A549 (cell line): ENCODE results near the gene ZNF90. TPM values are rescaled to one million over a fixed set of nuclear protein-coding genes. Genes with fewer than 3 reads are reported as not detected.

ENCODE experiments used
- ATAC-seq, 2 experiments: fragments of 200-7000 bp in 1 of 2; fragments of >200 bp in 1 of 2; cut with Nextera tagmentation in 1 of 2; cut with Tn5 transposase in 1 of 2; 3 replicates each; pipeline versions ENCODE4 v1.8.0 to v1.9.1; 2018 to 2020; ENCODE audit warnings: mild to moderate bottlenecking in 1 of 2, moderate library complexity in 1 of 2
- CTCF ChIA-PET: fragments of 300-600 bp; sonication (Branson Sonifier 250); formaldehyde crosslinking; extraction: SDS; loops from one replicate; lab custom pipeline; 2021; ENCODE audit warnings: antibody characterized with exemption, inconsistent platforms; lab: Yijun Ruan, JAX
- POLR2A ChIA-PET: fragments of 350-600 bp; formaldehyde crosslinking; extraction: SDS; loops from one replicate; lab custom pipeline; 2021; ENCODE audit warnings: antibody characterized with exemption, inconsistent platforms; lab: Yijun Ruan, JAX
- DNase-seq, 2 experiments: peaks; one replicate each; pipeline versions ENCODE4 v3.0.0 to v3.0.0-alpha.2; 2011 to 2016; ENCODE audit warnings: low read depth in 1 of 2, low spot score in 1 of 2
- FAIRE-seq: peaks from 2 replicates; lab custom pipeline; 2011; peaks lifted over from hg19 to GRCh38; lab: Jason Lieb, UNC
- H3K27ac ChIP-seq, 2 experiments: fragments of >200 bp; sonication (Bioruptor Twin); formaldehyde crosslinking; 3 replicates each; pipeline ENCODE4 v1.5.1; 2016 to 2017
- H3K4me1 ChIP-seq: fragments of >200 bp; sonication (Bioruptor Twin); formaldehyde crosslinking; 3 replicates; pipeline ENCODE4 v1.6.1; 2016
- H3K4me2 ChIP-seq: fragments of >200 bp; sonication (Bioruptor Twin); formaldehyde crosslinking; 3 replicates; pipeline ENCODE4 v1.6.1; 2016
- H3K4me3 ChIP-seq: fragments of >200 bp; sonication (Bioruptor Twin); formaldehyde crosslinking; 3 replicates; pipeline ENCODE4 v1.5.1; 2016
- H3K9me3 ChIP-seq: fragments of >200 bp; sonication (Bioruptor Twin); formaldehyde crosslinking; 3 replicates; pipeline ENCODE4 v1.6.1; 2016
- CBX8 ChIP-seq: fragments of 200-600 bp; sonication (generic); IDR thresholded peaks from 2 replicates; pipeline ENCODE4 v1.6.1; 2016
- CHD2 ChIP-seq: fragments of 150-350 bp; IDR thresholded peaks from 2 replicates; pipeline ENCODE4 v1.6.1; 2014; ENCODE audit warnings: low read length; ENCODE audit not compliant: partially characterized antibody
- CHD4 ChIP-seq: fragments of 200-600 bp; sonication (generic); IDR thresholded peaks from 2 replicates; pipeline ENCODE4 v1.6.1; 2016; ENCODE audit warnings: antibody characterized with exemption, mild to moderate bottlenecking, borderline replicate concordance
- FOSB ChIP-seq: fragments of 250-450 bp; sonication (Bioruptor Pico); IDR thresholded peaks from 2 replicates; pipeline ENCODE4 v1.5.0; 2020; ENCODE audit warnings: mild to moderate bottlenecking, moderate library complexity
- FOSL2 ChIP-seq, 2 experiments: fragments of 450-650 bp in 1 of 2; fragments of >200 bp in 1 of 2; sonication (Bioruptor Twin) in 1 of 2; formaldehyde crosslinking; IDR thresholded peaks; 2 replicates each; pipeline versions ENCODE4 v1.5.0 to v1.6.1; 2016 to 2020; ENCODE audit warnings: mild to moderate bottlenecking in 1 of 2, moderate library complexity in 1 of 2
- FOXS1 ChIP-seq: fragments of 250-450 bp; sonication (Bioruptor Pico); IDR thresholded peaks from 2 replicates; pipeline ENCODE4 v1.5.0; 2020; ENCODE audit warnings: mild to moderate bottlenecking, moderate library complexity
- HEYL ChIP-seq: fragments of 250-450 bp; sonication (Bioruptor Pico); IDR thresholded peaks from 2 replicates; pipeline ENCODE4 v1.8.0; 2021; ENCODE audit warnings: mild to moderate bottlenecking, moderate library complexity
- HOXB5 ChIP-seq: fragments of 250-450 bp; sonication (Bioruptor Pico); IDR thresholded peaks from 2 replicates; pipeline ENCODE4 v1.5.0; 2020; ENCODE audit warnings: mild to moderate bottlenecking, moderate library complexity
- JUNB ChIP-seq: fragments of >200 bp; sonication (Bioruptor Twin); formaldehyde crosslinking; IDR thresholded peaks from 2 replicates; pipeline ENCODE4 v1.6.1; 2016
- MAFK ChIP-seq: fragments of 450-650 bp; IDR thresholded peaks from 2 replicates; pipeline ENCODE4 v1.6.1; 2014; ENCODE audit not compliant: partially characterized antibody
- MAZ ChIP-seq: fragments of 150-350 bp; IDR thresholded peaks from 2 replicates; pipeline ENCODE4 v1.6.1; 2014; ENCODE audit warnings: antibody characterized with exemption, low read depth, low read length, borderline replicate concordance
- NFE2L2 ChIP-seq: fragments of 150-350 bp; conservative IDR thresholded peaks from 2 replicates; pipeline ENCODE4 v1.6.1; 2014; ENCODE audit warnings: low read length
- NR3C1 ChIP-seq: fragments of >200 bp; sonication (Bioruptor Twin); formaldehyde crosslinking; IDR thresholded peaks from 3 replicates; pipeline ENCODE4 v1.6.1; 2017
- PHF8 ChIP-seq: fragments of 200-600 bp; sonication (generic); IDR thresholded peaks from 2 replicates; pipeline ENCODE4 v1.6.1; 2016; ENCODE audit warnings: low read depth, mild to moderate bottlenecking, antibody characterized with exemption, moderate library complexity, borderline replicate concordance
- POLR2AphosphoS2 ChIP-seq: conservative IDR thresholded peaks from 2 replicates; pipeline ENCODE4 v1.6.1; 2012; ENCODE audit warnings: low read length, improper control_type of control experiment, inconsistent platforms
- RAD21 ChIP-seq, 2 experiments: fragments of >200 bp in 1 of 2; sonication (Bioruptor Twin) in 1 of 2; formaldehyde crosslinking in 1 of 2; IDR thresholded peaks in 1 of 2; conservative IDR thresholded peaks in 1 of 2; 2 replicates in 1 of 2; 3 replicates in 1 of 2; pipeline ENCODE4 v1.6.1; 2012 to 2018; ENCODE audit warnings: inconsistent platforms in 1 of 2
- RARB ChIP-seq: fragments of 250-450 bp; sonication (Bioruptor Pico); IDR thresholded peaks from 2 replicates; pipeline ENCODE4 v1.8.0; 2021; ENCODE audit warnings: mild to moderate bottlenecking, moderate library complexity
- RCOR1 ChIP-seq: fragments of 150-350 bp; IDR thresholded peaks from 2 replicates; pipeline ENCODE4 v1.6.1; 2014; ENCODE audit warnings: antibody characterized with exemption, low read length, low read depth
- RFX5 ChIP-seq: fragments of 450-650 bp; IDR thresholded peaks from 2 replicates; pipeline ENCODE4 v1.7.1; 2014; ENCODE audit warnings: antibody characterized with exemption, mild to moderate bottlenecking, moderate library complexity
- SMC3 ChIP-seq: fragments of >200 bp; sonication (Bioruptor Twin); formaldehyde crosslinking; IDR thresholded peaks from 3 replicates; pipeline ENCODE4 v1.6.1; 2018; ENCODE audit warnings: inconsistent platforms
- TP53 ChIP-seq: fragments of 250-450 bp; sonication (Bioruptor Pico); IDR thresholded peaks from 2 replicates; pipeline ENCODE4 v1.5.0; 2021; ENCODE audit warnings: mild to moderate bottlenecking, moderate library complexity
- WGBS: methylation state at CpG from one replicate; pipeline ENCODE4 v1.1.6; 2017; ENCODE audit errors: missing lambda C conversion rate; 5-methylcytosine and 5-hydroxymethylcytosine counted together
- polyA plus RNA-seq, 4 experiments: library from polyadenylated mRNA; depleted of rRNA in 3 of 4; stranded (reverse); fragments of >200 nt; fragmentation: RNase III in 1 of 4; extraction: RNeasy Plus Mini Kit Qiagen cat#74134 plus additional on column Dnase treatment in 1 of 4; gene quantifications; 2 replicates in 3 of 4; 3 replicates in 1 of 4; pipeline ENCODE4 v1.2.3, GENCODE V29; 2011 to 2017
- TF ChIP-seq, protein P1 (sequence below): IDR thresholded peaks from 2 replicates; pipeline ENCODE4 v1.6.1; 2012
- TF ChIP-seq, protein P2 (sequence below): IDR thresholded peaks from 2 replicates; pipeline ENCODE4 v1.6.1; 2012
- TF ChIP-seq, protein P3 (sequence below): fragments of 250-450 bp; sonication (Bioruptor Pico); IDR thresholded peaks from 2 replicates; pipeline ENCODE4 v1.5.0; 2021; ENCODE audit warnings: mild to moderate bottlenecking, moderate library complexity, borderline replicate concordance

The ZNF90 gene
- polyA plus RNA-seq, 2 of the 4 experiments (the other 2 are of a cell fraction), result not detected

DNA sequence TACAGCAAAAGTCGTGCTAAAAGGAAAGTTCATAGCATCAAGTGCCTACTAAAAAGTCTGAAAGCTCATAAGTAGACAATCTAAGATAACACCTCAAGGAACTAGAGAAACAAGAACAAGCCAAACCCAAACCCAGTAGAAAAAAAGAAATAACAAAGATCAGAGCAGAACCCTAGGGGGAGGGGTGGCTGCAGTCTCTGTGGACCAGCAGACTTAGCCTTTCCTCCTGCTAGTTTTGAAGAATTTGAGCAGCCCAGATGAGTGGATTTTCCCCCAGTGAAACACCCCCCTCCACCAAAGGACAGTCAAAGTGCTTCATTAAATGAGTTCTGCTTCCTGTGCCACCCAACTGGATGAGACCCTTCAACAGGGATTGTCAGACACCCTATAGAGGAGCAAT is 86.7 kb downstream of the ZNF90 start:
- 3% methylated on average over 1 of the region's 1 CpG for WGBS
- H3K27ac ChIP-seq, result no peak overlapping the region
- no peak overlapping the region for H3K4me2 ChIP-seq
- DNase-seq (no peak), FAIRE-seq (no peak), ATAC-seq (no peak)
- H3K4me1 ChIP-seq, result no peaks in the 10 kb centered on the region
- H3K9me3 ChIP-seq, result no peaks in the 10 kb centered on the region
- H3K4me3 ChIP-seq, result no peak overlapping the region
- no peak for TF ChIP-seq RAD21 (conservative IDR thresholded peaks at IDR 0.05 in 1 of 2, IDR thresholded peaks at IDR 0.05 in 1 of 2)
- TF ChIP-seq CHD2, result no peak
- TF ChIP-seq, protein P1, sequence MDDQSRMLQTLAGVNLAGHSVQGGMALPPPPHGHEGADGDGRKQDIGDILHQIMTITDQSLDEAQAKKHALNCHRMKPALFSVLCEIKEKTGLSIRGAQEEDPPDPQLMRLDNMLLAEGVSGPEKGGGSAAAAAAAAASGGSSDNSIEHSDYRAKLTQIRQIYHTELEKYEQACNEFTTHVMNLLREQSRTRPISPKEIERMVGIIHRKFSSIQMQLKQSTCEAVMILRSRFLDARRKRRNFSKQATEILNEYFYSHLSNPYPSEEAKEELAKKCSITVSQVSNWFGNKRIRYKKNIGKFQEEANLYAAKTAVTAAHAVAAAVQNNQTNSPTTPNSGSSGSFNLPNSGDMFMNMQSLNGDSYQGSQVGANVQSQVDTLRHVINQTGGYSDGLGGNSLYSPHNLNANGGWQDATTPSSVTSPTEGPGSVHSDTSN, result no peak
- TF ChIP-seq SMC3, result no peak
- TF ChIP-seq FOSL2 (IDR thresholded peaks at IDR 0.05), result no peak
- no peak for TF ChIP-seq FOSL2 (CRISPR knock-in tag; IDR thresholded peaks at IDR 0.05)
- TF ChIP-seq MAFK, result no peak
- TF ChIP-seq CBX8, result no peak
- no peak for TF ChIP-seq MAZ
- no peak for TF ChIP-seq PHF8
- no peak for TF ChIP-seq RCOR1
- TF ChIP-seq TP53, result no peak
- TF ChIP-seq FOXS1 (CRISPR knock-in tag), result no peak
- no peak for TF ChIP-seq RFX5
- no peak for TF ChIP-seq FOSB
- TF ChIP-seq, protein P2, sequence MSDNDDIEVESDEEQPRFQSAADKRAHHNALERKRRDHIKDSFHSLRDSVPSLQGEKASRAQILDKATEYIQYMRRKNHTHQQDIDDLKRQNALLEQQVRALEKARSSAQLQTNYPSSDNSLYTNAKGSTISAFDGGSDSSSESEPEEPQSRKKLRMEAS, result no peak
- TF ChIP-seq HOXB5 (CRISPR knock-in tag), result no peak
- TF ChIP-seq, all 56 proteins: peak for 0
- CTCF ChIA-PET, result no interaction called here
- POLR2A ChIA-PET, result no interaction called here

DNA sequence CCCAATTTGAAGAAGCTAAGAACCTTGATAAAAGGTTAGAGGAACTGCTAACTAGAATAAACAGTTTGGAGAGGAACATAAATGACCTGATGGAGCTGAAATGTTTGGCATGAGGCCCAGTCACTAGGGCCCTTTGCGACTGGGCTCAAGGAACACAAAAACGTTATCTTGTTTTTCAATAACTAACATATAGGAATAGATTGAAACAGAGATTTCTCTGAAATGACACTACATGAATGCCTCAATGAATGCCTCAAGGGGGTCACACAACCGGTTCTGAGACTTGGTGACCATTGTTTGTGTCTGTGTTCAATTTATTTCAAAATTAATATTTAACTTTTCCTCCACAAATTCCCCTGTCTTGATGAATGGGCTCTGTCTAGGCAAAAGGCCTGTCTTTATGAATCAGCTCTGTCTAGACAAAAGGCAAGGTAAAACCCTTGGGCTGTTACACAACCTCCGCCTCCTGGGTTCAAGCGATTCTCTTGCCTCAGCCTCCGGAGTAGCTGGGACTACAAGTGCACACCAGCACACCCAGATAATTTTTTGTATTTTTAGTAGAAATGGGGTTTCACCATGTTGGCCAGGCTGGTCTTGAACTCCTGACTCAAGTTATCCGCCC is 88.3 kb downstream of the ZNF90 start:
- WGBS, result 39% methylated on average over 7 of the region's 7 CpGs
- Histone ChIP-seq H3K4me3 (no peak overlapping the region), H3K4me1 (no peaks in the 10 kb centered on the region), H3K4me2 (no peak overlapping the region), H3K9me3 (no peaks in the 10 kb centered on the region), H3K27ac (no peak overlapping the region)
- no peak for DNase-seq
- TF ChIP-seq NR3C1 (no peak), NFE2L2 (no peak), RCOR1 (no peak), POLR2AphosphoS2 (no peak), HOXB5 (CRISPR knock-in tag) (no peak), CHD4 (no peak), JUNB (no peak), FOSB (no peak), HEYL (no peak), MAZ (no peak), PHF8 (no peak), RARB (CRISPR knock-in tag) (no peak)
- TF ChIP-seq, protein P3, sequence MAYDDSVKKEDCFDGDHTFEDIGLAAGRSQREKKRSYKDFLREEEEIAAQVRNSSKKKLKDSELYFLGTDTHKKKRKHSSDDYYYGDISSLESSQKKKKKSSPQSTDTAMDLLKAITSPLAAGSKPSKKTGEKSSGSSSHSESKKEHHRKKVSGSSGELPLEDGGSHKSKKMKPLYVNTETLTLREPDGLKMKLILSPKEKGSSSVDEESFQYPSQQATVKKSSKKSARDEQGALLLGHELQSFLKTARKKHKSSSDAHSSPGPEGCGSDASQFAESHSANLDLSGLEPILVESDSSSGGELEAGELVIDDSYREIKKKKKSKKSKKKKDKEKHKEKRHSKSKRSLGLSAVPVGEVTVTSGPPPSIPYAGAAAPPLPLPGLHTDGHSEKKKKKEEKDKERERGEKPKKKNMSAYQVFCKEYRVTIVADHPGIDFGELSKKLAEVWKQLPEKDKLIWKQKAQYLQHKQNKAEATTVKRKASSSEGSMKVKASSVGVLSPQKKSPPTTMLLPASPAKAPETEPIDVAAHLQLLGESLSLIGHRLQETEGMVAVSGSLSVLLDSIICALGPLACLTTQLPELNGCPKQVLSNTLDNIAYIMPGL, result no peak
- TF ChIP-seq, protein P2, result no peak
- ChIA-PET CTCF (interaction anchor here (0.6 kb wide), 1 partner anchor 265 kb away, joined by 6 read pairs; the partner anchor contains the start of gene ZNF93), POLR2A (no interaction called here)
- ATAC-seq, result no peak
- FAIRE-seq, result no peak
